Activated CD4-positive, alpha-beta T cell treated with anti-CD3 and anti-CD28 coated beads, Interleukin-2, amount 50 U/mL, for 16 hours (primary cell): ENCODE data around the gene SPAG4.
A peak's percentile ranks its signal among the peaks of the same experiment; 100 is the strongest.

Experiments
- DNase-seq: peaks from one replicate; pipeline ENCODE4 v3.0.0-alpha.2; 2020

SPAG4 gene

DNA sequence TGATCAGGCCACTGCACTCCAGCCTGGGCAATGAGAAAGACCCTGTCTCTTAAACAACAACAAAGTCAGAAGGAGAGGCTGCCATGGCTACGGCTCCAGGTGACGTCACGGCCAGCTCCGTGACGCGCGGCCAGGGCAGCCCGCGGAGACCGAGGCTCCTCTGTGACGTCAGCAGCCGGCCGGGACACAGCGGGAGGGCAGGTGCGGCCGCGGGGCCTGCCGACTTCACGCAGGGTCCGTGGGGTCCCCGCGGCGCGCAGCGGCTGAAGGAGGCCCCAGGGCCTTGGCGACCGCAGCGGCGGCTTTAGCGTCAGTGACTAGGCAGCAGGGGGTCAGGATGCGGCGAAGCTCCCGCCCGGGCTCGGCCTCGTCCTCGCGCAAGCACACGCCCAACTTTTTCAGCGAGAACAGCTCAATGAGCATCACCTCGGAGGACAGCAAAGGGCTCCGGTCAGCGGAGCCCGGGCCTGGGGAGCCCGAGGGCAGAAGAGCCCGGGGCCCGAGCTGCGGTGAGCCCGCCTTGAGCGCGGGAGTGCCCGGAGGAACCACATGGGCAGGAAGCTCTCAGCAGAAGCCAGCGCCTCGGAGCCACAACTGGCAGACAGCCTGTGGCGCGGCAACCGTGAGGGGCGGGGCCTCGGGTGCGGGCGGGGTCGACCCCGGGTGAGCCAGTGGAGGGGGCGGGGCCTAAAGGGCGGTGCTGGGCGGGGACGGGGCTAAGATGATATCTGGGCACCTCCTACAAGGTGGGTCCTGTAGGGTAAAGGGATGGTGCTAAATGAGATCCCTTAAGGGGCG lies at the start of gene SPAG4:
Gene SPAG4 (plus strand): TSS at position 163 of the 798 bp plus-strand sequence. CDS start 175 bp downstream, at position 338.
- DNase-seq = peak; percentile 100

DNA sequence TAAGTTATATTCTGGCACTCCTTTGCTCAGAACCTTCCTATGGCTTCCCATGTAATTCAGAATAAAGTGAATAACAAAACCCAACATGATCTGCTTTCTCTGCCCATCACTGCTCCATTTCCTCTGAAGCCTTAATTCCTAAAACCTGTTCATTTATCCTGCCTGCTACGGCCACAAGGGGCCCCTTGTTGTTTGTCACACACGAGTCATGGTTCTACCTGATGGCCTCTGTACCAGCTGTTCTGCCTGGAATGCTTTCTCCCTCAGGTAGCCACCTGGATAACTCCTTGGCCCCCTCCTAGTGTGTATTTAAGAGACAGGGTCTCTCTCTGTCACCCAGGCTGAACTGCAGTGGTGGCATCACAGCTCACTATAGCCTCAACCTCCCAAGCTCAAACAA lies 47.0 kb upstream of the SPAG4 start:
- DNase-seq = no peak

DNA sequence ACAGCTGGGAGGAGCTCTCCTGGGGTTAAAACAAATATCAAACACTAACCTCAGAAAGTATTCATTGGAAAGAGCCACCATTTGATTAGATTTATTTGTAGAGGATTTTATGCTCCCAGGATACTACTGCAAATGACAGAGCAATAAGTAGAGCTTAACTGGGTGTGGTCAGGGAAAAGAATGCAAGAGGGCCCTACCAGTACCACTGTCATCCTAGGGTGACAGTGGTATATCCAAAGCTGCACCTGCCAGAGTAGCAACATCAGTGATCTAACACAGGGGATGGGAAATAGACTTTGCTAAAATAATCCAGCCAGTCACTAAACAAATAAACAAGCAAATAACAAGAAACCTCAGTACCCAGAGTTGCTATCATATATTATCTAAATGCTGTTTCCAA lies 44.1 kb upstream of the SPAG4 start:
- DNase-seq = no peak

GRCh38 chr20:35572838-35573237 lies 42.8 kb upstream of the SPAG4 start:
- DNase-seq = no peak

DNA sequence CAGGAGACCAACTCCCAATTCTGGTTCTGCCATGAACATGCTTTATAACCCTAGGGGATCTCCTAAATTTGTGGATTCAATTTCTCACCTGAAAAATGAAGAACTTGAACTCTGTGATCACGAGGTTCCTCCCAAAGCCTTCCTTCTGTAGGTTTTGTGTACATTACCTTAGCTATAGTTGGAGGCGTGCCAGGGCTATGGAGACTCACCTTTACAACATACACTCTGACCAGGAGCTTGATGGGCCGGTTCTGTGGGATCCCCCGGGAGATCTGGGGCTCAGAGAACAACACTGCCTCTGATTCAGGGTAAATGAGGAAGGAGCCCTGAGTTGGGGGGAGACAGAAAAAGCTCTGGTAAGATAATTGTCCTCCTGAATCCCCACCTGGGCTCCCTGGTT lies 39.7 kb upstream of the SPAG4 start:
- DNase-seq = no peak

- DNase-seq = no peak
These were observed 38.8 kb upstream of the SPAG4 start for GRCh38 chr20:35576816-35577215.

DNA sequence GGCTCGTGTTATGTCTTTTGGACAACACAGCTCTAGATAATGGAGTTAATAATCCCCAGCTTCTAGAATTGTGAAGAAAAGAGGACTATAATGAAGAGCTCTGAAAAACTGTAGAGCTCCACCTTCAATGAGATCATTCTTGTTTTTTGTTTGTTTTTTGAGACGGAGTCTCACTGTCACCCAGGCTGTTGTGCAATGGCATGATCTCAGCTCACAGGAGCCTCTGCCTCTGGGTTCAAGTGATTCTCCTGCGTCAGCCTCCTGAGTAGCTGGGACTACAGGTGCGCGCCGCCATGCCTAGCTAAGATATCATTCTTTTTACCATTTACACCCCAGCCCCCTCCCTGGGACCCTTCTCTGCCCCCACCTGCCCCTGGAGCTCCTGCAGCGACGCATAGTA lies 37.2 kb upstream of the SPAG4 start:
- DNase-seq = no peak

GRCh38 chr20:35579196-35579595 lies 36.4 kb upstream of the SPAG4 start:
- no peak for DNase-seq

- no peak for DNase-seq
These were observed 33.5 kb upstream of the SPAG4 start for GRCh38 chr20:35582131-35582530.

GRCh38 chr20:35582741-35583404 lies 32.8 kb upstream of the SPAG4 start:
- DNase-seq = no peak

GRCh38 chr20:35583636-35584560 lies 31.7 kb upstream of the SPAG4 start:
- no peak for DNase-seq

DNA sequence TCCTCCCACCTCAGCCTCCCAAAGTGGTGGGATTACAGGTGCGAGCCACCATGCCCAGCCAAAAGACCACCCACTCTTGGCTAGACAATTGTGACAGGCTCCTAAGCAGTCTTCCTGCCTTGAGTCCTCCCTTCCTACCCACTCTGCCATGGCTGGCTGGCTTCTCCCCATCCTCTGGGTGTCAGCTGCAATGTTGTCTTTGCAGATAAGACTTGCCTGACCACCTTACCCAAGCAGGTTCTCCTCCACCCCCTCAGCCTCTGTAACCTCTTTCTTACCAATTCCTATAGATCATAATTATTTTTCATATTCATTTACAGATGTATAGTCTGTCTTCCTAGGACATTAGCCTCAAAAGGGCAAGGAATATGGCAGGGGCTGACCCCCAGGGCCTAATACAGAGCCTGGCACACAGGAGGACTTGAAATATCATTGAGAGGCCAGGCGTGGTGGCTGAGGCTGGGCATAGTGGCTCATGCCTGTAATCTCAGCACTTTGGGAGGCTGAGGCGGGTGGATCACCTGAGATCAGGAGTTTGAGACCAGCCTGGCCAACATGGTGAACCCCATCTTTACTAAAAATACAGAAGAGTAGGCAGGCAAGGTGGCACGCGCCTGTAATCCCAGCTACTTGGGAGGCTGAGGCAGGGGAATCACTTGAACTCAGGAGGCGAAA lies 28.7 kb upstream of the SPAG4 start:
- DNase-seq = no peak

- DNase-seq = no peak
These were observed 28.2 kb upstream of the SPAG4 start for GRCh38 chr20:35587436-35587835.

DNA sequence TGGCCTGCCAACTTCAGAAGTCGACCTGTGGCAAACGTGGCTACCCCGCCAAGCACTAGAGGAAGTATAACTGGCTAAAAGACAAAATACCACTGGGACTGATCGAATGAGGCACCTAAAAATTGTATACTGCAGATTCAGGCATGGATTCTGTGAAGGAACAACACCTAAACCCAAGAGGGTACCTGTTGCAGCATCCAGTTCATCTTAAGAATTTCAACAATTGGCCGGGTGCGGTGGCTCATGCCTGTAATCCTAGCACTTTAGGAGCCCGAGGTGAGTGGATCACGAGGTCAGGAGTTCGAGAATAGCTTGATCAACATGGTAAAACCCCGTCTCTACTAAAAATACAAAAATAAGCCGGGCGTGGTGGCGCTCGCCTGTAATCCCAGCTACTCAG lies 27.2 kb upstream of the SPAG4 start:
- no peak for DNase-seq

DNA sequence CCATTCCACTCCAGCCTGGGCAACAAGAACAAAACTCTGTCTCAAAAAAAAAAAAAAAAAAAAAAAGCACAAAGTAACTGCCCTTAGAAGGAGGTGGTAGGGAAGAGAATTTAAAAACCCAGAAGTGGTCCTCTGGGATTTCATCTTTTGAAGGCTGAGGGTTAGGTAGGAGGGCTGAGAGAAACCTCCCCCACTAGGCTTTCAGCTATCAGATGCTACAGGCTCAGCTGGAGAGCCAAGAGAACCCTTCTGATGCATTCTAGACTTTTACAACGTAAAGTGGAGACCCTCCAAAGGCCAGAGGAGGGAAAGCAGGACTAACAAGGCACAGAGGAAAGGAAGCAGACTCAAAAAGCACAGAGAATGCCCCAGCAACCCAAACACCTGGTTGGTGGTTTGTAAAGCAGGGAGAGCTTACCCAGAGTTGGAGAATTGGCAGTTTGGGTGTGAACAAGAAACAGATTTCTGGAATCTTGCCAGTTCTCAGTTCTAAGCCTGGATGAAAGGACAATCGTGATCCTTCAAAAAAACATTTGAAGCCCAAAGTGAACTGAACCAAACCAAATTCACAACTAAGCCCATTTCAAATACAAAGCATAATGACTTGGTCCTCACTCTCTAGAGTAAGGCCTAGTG lies 23.2 kb upstream of the SPAG4 start:
- DNase-seq = no peak

GRCh38 chr20:35595456-35595855 lies 20.2 kb upstream of the SPAG4 start:
- no peak for DNase-seq

DNA sequence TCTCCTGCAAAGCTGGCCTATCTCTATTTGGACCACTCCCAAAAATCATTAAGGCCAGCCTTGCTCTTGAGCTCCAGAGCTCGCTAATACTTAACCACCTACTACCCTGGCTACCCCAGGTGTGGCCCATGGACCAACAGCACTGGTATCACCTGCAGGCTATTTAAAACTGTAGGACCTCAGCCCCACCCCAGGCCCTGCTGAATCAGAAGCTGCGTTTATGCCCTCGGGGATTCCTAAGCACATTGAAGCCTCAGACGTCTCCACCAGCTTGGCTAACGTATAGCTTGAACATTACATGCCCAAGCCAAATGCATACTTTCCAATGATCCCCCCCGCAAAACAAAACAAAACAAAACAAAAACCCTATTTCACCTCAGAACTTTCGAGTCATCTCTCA lies 19.7 kb upstream of the SPAG4 start:
- no peak for DNase-seq

- DNase-seq = no peak
These were observed 18.4 kb upstream of the SPAG4 start for GRCh38 chr20:35597186-35597585.

- no peak for DNase-seq
These were observed 17.2 kb upstream of the SPAG4 start for GRCh38 chr20:35598476-35598875.

DNA sequence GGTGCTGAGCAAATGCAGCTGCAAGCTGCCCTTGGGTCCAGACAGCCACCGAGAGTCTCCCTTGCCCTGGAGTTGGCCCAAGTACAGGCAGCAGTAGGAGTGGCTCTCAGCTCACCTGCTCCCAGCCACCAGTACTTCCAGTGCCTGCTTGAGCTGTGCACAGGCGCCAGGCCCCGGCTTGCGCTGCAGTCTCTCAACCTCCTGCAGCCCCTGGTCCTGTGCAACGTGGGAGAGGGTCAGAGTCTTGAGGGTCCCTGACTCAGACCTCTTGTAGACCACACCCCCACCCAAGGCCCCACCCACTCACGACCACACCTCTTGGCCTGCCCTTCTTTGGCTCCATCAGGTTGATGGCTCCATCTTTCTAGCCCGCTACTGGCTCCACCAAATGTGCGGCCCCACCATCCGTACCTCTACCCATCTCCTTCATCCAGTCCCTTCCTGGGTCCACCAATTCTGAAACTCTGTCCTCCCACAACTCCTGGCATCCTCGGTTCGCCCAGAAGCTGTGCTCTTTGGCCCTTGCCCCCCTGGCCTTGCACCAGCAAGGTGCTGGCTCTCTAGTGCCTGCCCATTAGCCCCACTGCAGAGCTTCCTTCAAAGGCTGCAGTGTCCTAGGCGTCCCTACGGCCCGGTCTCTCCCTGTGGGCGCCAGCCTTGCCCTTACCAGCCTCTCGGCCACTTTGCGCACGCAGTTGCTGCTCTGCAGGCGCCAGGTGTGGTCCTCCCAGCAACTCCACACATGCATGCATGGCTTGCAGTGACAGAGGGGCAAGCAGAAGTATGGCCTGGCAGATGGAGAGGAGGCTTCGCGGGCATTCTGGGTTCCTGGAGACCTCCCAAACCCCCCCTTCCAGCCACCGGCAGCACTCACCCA lies 16.5 kb upstream of the SPAG4 start:
- no peak for DNase-seq

- no peak for DNase-seq
These were observed 15.9 kb upstream of the SPAG4 start for GRCh38 chr20:35599776-35600120.
